GDM1 (cell line): ENCODE data around the gene RBM15B.
"Not testable (repeated sequence)": the region's sequence is repeated elsewhere in the genome, so short reads cannot be mapped to it uniquely, and the experiment has no call there.

ENCODE experiments used
- DNase-seq: peaks from one replicate; lab custom pipeline; 2025; lab: John Stamatoyannopoulos, UW

Gene RBM15B

DNA sequence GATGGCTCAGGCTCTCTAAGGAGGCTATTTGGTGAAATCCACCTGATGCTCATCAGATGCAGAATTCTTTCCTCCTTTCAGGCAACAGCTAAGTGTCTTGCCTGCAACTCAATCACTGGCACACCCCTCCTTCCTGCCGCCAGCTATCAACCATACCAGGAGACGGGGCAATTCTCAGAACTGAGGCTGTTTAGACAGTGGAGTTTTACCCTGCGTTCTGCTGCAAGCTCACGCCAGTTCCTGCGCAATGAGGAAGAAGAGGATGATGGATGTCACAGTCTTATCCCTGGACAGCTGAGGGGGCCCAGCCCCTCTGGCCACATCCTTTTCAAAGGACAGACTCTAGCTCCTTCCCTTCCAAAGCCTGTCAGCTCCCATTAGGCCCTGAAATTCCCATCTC lies 13.0 kb upstream of the RBM15B start:
- no peak for DNase-seq

DNA sequence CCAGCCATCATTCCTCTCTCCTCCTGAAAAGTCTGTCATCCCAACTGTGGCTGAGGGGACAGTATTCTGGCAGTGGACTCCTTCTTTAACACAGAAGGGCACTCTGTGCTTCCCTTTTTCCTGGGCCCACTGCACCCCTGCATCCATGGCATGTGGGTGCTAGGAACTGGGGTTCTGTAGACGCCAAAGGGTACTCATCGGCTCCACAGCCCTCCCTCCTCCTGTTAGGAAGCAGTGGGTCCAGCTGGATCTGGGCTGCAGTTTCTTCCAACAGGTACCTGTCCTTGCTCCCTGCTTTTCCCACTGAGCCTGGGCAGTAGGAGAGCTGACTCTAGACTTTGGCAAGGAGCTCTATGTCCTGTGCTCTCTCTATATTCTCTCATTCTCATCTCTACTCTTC lies 12.4 kb upstream of the RBM15B start:
- DNase-seq = no peak

DNA sequence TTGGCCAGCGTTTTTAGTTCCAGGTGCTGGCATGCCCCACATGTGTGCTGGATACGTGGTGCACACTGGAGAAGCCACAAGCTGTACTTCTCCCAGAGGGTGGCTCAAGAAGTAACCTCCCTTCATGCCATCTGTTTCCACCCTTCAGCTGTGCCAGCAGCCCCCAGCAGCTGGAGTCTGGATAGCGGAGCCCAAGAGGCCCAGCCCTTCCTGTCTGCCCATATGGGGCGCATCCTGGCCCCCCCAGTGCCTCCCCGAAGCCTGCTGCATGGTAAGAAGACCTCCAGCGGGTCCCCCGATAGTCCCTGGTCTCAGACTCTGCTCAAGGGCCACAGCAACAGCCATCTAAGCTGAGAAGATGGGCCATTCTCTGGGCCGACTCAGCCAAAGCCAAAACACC lies 11.8 kb upstream of the RBM15B start:
- DNase-seq = peak; percentile 15

DNA sequence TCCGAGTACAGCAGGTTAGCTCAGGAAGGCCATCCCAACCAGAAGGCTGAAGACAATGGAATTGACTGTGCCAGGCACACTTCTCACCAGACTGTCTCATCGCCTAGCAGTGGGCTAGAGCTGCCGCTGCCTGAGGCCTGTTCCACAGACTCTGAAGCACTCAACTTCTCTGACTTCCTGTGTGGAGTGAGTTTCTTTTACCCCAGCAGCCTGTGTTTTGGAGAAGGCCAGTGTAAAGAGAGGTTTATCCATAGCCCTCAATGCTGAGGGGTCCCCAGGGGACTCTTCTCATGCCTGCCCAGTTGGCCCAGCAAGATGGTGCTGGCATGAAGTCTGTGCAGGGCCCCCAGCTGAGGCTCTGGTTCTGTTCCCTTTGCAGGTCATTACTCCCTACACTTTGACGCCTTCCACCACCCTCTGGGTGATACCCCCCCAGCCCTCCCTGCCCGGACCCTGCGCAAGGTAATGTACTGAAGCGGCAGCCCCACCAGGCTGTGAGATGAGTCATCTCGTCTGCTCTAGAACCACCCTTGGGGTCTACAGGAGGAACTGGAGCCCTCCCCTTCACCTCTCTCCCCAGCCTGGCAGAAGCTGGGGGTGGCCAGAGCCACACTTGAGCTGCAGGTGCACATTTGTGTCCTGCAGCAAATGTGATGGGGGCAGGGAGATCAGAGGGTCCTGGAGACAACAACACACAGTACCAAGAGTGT lies 11.2 kb upstream of the RBM15B start:
- no peak for DNase-seq

DNA sequence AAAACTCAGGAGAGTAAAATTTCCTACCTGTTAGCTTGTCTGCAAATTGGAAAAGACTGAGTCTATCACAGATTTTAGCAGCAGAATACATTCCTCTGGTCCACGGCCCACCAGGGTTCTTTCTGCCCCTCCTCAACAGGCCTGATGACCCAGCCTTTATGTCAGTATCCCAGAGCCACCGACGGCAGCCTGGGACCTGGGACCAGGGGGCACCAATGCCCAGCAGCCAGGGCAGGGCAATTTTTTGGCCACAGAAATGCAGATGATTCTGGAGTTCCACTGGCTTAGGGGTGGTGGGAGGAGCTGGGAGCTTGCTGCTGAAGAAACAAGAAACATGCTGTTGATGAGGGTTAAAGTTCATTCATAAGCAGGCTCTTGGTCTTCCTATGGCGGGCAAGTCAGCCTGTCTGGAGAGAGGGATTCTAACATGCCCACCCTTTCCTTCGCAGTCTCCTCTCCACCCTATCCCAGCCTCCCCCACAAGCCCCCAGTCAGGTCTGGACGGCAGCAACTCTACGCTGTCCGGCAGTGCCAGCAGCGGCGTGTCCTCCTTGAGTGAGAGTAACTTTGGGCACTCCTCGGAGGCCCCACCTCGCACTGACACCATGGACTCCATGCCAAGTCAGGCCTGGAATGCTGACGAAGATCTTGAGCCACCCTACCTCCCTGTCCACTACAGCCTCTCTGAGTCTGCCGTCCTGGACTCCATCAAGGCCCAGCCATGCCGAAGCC lies 10.3 kb upstream of the RBM15B start:
- no peak for DNase-seq

DNA sequence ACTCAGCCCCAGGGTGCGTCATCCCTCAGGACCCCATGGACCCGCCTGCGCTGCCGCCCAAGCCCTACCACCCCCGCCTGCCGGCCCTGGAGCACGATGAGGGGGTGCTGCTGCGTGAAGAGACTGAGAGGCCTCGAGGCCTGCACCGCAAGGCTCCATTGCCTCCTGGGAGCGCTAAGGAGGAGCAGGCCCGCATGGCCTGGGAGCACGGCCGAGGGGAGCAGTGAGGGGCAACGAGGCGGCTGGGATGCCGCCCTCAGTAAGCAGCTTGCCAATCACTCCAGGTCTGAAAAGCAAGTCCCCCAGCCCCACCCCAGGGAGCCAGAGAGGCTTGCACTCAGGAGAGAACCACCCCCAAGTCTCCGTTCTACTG lies 9.8 kb upstream of the RBM15B start:
- no peak for DNase-seq

DNA sequence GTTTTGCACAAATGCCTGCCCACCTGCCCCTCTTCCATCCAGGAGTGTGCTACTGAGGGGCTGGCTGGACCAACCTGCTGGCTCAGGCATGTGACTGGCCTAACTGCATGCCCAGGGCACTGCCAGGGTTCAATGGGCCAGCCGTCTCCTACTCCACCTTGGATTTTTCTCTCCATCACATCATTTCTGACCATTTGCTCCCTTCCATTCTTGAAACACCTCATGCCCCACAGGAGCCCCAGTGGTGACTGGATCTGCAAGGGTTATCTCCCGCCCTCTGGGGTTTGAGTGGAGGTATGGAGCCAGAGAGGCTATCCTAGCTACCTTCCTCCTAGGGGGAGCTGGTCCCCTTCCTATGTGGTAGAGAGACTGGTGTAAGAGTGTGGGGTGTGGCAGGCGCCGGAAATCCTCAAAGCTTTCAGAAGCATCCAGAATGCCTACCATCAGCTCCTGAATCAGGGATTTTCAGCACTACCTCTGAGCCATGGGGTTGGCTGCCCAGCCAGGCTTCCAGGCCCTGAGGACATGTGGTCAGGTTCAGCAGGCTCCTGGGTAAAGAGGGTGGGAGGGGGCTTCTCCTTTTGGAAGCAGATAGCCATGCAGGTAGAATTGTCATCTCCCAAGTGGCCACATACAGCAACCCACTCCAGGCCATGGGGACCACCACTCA lies 8.9 kb upstream of the RBM15B start:
- no peak for DNase-seq

DNA sequence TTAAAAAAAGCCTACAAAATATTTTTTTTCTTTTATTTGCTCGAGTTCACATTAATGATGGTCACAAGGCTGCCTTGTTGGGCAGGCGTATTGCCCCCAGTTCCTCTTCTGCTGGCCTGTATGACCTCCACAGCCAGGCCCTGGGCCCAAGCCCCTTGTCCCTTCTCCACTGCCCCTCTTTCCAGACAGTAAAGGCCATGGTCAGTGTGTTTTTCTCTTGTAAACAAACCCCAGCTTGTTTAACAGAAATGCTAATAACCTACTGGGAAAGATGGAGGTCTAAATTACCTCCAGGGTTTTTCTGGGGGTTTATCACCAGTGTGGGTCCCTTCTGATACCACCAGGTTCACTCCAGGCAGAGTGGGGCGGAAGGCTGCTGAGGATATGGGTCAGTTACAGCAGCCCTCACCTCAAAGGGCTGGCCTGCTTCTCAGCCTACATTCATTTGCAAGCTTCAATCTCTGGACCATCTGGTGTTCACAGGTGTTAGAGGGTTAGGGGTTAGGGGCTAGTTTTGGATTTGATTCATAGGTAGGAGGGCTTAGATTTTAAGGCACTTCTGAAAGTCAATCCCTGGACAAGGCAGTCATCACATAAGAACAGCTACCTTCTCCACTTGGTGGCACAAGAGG lies 8.0 kb upstream of the RBM15B start:
- no peak for DNase-seq

DNA sequence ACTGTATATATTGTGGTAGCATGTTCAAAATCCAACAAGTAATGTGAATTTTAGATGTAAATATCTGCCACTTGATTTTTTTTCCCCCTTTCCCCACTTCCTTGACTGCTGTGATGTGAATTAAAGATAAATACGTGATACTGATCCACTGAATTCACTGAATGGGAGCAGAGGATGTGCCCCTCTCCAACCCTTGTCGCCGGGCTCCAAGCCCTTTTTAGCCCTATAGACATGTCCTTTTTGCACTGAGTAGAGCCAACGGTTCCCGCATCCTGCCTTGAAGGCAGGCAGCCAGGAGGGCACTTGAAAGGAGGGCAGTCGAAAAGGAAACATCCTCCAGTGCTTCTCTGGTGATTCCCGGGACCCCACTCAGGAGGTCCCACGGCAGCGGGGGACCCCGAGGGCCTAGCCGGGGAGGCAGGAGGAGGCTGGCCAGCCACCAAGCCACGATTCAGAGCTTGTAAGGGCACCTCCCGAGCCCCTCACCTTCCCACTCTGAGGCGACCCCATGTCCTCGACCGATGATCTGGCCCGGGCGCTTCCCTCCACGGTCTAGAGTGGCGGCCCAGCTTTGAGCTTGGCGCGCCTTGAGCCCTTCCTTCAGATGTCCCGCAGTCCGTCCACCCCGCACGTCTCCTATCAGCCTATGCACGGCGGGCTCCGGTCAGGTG lies 6.9 kb upstream of the RBM15B start:
- DNase-seq = no peak

DNA sequence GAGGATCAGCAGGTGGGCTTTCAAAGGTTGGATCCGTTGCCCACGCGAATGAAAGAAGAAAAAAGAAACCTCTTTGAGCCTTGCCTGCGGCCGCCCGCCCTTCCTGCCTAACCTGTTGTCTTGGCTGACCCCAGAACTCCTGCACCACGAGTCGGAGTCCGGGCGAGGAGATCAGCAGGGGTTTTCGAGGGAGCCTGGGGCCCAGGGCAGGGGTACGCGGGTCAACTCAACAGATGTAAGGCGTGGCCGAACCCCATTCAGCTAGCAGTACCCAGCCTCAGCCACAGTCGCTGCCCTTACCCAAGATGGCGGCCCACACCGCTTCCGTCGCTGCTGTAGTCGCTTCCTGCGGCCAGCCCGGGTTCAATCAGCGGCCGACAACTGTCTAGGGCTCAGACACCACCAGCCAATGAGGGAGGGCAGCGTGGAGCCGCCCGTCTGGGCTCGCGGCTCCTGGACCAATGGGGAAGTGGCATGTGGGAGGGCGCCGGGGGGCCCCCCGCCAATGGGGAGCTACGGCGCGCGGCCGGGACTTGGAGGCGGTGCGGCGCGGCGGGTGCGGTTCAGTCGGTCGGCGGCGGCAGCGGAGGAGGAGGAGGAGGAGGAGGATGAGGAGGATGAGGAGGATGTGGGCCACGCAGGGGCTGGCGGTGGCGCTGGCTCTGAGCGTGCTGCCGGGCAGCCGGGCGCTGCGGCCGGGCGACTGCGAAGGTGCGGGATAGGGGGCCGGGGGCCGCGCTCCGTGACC lies 6.2 kb upstream of the RBM15B start, which contains the start of gene MANF:
TSS of gene MANF (plus strand) at position 566 of the 748 bp plus-strand sequence. CDS start at position 618, 52 bp downstream.
- peak; percentile 98 for DNase-seq

DNA sequence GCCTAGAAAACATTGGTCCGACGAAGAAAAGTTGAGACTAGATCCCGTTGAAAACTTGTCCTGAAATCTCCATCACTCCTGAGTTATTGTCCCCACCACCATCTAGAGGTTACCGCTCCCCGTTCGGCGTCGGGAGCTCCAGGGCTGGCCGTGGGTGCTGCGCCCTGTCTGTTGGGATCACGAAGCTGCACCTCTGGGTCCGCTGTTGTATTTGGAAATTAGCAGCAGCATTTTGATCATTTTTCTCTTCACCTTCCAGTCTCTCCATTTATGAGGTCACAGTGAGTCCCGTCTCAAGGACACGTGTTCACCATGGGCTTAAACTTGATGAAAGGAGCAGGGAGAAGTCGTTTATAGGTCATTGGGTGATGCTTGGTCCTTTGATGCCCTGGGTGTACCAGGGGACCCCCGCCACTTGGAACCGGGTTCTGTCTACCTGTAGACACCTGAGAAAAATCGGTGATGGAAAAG lies 5.4 kb upstream of the RBM15B start:
- no peak for DNase-seq

DNA sequence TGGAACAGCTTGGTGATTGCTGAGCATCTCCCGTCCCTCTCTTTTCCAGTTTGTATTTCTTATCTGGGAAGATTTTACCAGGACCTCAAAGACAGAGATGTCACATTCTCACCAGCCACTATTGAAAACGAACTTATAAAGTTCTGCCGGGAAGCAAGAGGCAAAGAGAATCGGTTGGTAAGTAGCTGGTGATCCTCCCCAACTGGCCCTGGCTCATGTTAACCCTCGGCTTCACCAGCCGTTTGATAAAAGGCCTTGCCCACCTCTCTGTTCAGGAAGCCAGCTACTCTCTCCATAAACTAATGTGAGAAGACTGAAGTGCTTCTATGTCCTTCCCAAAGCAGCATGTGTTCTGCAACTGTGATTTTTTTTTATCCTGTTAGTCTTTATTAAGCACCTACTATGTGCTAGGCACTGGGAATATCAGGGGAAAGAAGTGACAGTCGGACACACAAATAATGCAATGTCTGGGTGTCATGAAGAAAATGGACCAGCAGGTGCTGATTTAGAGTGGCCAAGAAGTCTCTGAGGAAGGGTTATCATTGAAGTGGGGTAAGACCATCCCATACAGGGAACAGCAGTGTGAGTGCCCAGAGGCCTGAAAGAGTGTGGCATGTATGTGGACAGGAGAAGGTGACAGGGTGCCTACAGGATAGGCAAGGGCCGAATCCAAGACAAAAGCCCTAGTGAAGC lies 4.8 kb upstream of the RBM15B start:
- no peak for DNase-seq

DNA sequence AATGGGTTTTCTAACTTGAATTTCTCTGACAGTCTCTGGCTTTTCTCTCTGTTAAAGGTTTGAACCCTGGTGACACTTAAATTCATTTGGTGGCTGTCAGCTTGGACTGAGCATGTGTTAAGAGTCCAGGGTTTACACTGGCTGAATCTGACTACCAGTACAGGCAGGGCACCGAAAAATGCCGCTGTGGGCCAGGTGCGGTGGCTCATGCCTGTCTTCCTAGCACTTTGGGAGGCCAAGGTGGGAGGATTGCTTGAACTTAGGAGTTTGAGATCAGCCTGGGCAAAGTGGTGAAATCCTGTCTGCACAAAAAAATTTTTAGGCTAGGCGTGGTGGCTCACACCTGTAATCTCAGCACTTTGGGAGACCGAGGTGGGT lies 4.2 kb upstream of the RBM15B start:
- no peak for DNase-seq

DNA sequence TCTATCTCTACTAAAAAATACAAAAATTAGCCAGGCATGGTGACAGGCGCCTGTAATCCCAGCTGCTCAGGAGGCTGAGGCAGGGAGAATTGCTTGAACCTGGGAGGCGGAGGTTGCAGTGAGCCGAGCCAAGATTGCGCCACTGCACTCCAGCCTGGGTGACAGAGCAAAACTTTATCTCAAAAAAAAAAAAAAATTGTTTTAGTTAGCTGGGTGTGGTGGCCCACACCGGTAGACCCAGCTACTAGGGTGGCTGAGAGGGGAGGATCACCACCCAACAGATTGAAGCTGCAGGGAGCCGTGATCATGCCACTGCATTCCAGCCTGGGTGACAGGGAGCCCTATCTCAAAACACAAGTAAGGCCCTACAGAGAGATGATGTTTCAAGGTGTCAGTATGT lies 3.8 kb upstream of the RBM15B start:
- not testable (repeated sequence) for DNase-seq

DNA sequence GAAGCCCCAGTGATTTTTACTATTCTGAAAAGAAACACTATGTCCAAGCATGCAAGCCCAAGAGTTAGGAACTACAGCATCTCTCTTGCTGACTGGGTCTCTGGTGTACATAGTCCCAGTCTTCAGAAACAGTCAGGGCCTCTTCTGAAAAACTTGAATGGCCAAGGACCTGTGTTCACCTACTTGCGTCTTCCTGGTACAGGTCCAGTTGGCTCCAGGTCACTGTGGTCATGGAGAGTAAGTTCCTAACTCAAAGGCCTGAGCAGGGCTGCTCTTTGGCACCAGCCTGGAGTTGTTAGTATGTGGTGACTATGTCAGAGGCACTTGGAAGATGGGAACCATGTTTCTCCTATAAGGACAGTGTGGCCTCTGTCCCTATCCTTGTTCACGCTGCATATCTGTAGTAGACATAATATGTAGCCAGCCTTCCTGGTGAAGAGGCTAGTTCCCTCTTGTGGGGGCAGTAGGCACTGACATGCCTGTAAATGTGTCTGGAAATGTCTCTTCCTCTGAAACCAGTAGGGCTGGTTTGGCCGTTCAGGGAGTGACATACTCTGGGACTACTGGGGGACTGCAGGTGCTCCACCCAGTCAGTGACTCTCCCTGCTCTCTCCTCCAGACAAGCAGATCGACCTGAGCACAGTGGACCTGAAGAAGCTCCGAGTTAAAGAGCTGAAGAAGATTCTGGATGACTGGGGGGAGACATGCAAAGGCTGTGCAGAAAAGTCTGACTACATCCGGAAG lies 2.6 kb upstream of the RBM15B start:
- no peak for DNase-seq

DNA sequence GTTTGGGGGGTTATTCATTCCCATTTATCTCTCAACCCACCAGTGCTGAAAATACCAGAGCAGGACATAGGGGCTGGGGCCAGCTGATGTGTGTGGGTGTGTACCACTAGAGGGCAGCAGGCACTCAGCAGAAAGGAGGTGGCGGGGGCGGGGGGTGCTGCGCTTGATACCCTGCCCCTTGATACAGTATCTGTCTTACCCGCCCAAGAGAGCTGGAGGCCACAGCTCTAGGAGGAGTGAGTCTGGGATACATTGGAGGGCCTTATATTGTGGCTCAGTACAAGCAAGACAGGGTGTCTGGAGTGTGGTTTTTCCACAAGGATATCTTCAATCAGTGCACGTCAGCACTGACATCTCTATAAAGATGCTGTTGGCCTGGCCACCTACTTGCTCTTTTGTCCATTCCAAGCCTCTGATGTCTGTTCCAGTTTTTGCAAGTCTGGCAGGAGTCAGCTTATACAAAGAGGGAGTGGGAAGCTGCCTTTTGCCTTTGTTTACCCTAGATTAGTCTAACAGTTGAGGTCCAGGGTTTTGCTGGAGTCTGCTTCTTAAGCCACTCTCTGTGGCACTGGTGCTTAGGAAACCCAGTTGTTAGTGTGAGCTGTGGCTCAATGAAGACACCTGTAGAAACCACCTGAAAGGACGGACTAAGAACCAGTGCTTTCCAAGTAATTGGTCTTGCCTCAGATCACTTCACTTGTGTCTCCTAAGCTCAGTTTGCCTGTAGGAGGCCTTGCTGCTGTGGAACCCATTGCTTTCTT lies 1.5 kb upstream of the RBM15B start:
- DNase-seq = peak; percentile 34

DNA sequence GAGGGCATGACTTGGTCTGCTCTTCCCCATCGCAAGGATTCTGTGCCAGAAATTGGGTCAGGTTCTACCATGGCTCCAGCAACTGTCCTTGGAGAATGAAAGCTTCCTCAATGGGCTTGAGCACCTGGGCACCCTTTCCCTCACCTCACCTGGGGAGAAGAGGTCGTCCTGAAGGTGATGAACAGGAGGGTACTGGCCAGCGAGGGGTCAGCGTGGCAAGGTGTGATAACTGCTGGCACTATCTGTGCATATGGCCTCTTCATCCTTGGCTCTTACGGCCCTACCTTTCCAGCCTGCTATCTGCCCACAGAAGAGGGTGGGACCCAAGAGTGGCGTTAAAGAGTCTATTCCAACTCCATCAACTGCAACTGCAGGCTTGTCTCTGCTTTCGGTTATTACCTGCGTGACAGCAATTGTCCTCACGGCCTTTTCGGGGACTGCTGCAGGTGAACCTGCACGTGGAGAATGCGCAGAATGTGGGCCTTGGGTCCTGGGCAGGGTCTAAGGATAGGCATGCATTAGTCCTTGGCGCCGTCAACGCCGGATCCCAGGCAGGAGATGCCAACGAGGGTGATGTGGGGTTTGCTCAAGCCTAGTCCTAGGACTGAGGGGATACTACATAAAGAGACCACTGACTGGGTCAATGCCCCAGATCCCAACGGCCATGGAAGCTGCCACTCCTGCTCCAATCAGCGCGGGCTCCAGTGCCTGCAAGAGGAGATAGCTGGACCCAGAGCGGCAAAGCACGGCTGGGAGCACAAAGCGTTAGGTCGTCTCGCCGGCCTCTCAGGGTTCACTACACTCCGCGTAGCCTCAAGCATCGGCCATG lies 625 bp upstream of the RBM15B start:
- DNase-seq = no peak
